ENCODE measurements around the gene ACVRL1. TPM values are rescaled to one million over a fixed set of nuclear protein-coding genes. Genes with fewer than 3 reads are reported as not detected.

Gene ACVRL1
- polyA plus RNA-seq, 1 donor (not counting 4 experiments of a cell fraction or from before 2014, with no cell fraction given) = not detected

GRCh38 chr12:51948066-51948465 lies 40.8 kb downstream of the ACVRL1 start:
- Histone ChIP-seq H4K20me1 (ENCODE audit: control insufficient read depth, extremely low read depth, insufficient read depth, low read length) (no peaks in the 10 kb centered on the region), H3K36me3 (ENCODE audit: control insufficient read depth in 2 of 2, extremely low read depth in 1 of 2, insufficient read depth in 2 of 2, low read length in 2 of 2) (no peaks in the 10 kb centered on the region), H3K79me2 (ENCODE audit: control insufficient read depth, insufficient read depth, low read length) (peaks cover 11% of the 10 kb centered on the region), H3K4me3 (ENCODE audit: control insufficient read depth in 2 of 3, extremely low read depth in 1 of 3, insufficient read depth in 2 of 3, low read depth in 1 of 3, low read length in 3 of 3) (no peak overlapping the region), H3K9ac (ENCODE audit: control insufficient read depth, extremely low read depth, insufficient read depth, low read length) (no peak overlapping the region), H3K4me1 (ENCODE audit: control insufficient read depth, extremely low read depth, insufficient read depth, low read length) (peaks cover 4% of the 10 kb centered on the region), H3K9me1 (ENCODE audit: control insufficient read depth, extremely low read depth, insufficient read depth, low read length) (no peaks in the 10 kb centered on the region), H3K9me3 (ENCODE audit: control insufficient read depth, low read depth, low read length) (no peaks in the 10 kb centered on the region), H2AFZ (ENCODE audit: control insufficient read depth, low read length) (no peak overlapping the region), H3K4me2 (ENCODE audit: control insufficient read depth, extremely low read depth, insufficient read depth, low read depth, low read length) (no peak overlapping the region), H3K27me3 (ENCODE audit: control insufficient read depth, extremely low read depth, insufficient read depth, low read length) (no peaks in the 10 kb centered on the region), H3K27ac (ENCODE audit: control insufficient read depth, insufficient read depth, low read length) (no peak overlapping the region)
- TF ChIP-seq, protein P1, sequence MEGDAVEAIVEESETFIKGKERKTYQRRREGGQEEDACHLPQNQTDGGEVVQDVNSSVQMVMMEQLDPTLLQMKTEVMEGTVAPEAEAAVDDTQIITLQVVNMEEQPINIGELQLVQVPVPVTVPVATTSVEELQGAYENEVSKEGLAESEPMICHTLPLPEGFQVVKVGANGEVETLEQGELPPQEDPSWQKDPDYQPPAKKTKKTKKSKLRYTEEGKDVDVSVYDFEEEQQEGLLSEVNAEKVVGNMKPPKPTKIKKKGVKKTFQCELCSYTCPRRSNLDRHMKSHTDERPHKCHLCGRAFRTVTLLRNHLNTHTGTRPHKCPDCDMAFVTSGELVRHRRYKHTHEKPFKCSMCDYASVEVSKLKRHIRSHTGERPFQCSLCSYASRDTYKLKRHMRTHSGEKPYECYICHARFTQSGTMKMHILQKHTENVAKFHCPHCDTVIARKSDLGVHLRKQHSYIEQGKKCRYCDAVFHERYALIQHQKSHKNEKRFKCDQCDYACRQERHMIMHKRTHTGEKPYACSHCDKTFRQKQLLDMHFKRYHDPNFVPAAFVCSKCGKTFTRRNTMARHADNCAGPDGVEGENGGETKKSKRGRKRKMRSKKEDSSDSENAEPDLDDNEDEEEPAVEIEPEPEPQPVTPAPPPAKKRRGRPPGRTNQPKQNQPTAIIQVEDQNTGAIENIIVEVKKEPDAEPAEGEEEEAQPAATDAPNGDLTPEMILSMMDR (optimal IDR thresholded peaks at IDR 0.05 in 1 of 3, IDR thresholded peaks at IDR 0.05 in 1 of 3, conservative IDR thresholded peaks at IDR 0.05 in 1 of 3; ENCODE audit: extremely low read depth in 1 of 3, insufficient read depth in 2 of 3, low read length in 3 of 3) = no peak
- no peak for TF ChIP-seq EZH2 (IDR thresholded peaks at IDR 0.05; ENCODE audit: low read length)
- FAIRE-seq = no peak
- DNase-seq (ENCODE audit: low read depth, low spot score) = no peak
- dilution Hi-C loops (cut with MboI; ENCODE audit: extremely low pct_ligation_motif_present, low sequenced_read_pairs) = no loop called here

DNA sequence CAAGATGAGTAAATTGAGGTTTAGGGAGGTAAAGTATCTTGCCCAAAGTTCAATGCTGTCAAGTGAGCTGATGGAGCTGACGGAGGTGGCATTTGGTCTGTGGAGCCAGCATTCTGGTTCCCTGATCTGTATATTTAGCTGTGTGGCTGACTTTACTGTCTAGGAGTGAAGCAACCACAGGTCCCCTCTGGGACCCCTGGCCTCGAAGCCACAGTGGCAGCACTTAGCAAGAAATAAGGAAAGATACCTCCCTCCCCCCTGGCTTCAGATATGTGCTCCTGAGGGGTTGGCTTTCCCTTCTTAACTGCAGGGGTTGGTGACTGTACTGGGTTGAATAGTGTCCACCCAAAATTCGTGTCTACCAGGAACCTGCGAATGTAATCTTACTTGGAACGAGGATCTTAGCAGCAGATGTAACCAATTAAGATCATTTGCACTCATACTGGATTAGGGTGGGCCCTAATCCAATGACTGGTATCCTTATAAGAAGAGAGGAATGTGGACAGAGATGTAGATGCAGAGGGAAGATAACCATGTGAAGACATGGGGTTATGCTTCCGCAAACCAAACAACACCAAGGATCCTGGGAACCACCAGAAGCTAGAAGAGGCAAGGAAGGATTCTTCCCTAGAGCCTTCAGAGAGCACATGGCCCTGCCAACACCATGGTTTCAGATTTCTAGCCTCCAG lies 42.2 kb downstream of the ACVRL1 start:
- H3K4me3 ChIP-seq (ENCODE audit: control insufficient read depth in 2 of 3, extremely low read depth in 1 of 3, insufficient read depth in 2 of 3, low read depth in 1 of 3, low read length in 3 of 3) = no peak overlapping the region
- H3K9me3 ChIP-seq (ENCODE audit: control insufficient read depth, low read depth, low read length) = no peaks in the 10 kb centered on the region
- FAIRE-seq (no peak), DNase-seq (ENCODE audit: low read depth, low spot score) (no peak)
- no peak overlapping the region for H3K9ac ChIP-seq (ENCODE audit: control insufficient read depth, extremely low read depth, insufficient read depth, low read length)
- H3K27ac ChIP-seq (ENCODE audit: control insufficient read depth, insufficient read depth, low read length) = no peak overlapping the region
- H3K4me2 ChIP-seq (ENCODE audit: control insufficient read depth, extremely low read depth, insufficient read depth, low read depth, low read length) = no peak overlapping the region
- no peaks in the 10 kb centered on the region for H3K27me3 ChIP-seq (ENCODE audit: control insufficient read depth, extremely low read depth, insufficient read depth, low read length)
- no peaks in the 10 kb centered on the region for H3K36me3 ChIP-seq (ENCODE audit: control insufficient read depth in 2 of 2, extremely low read depth in 1 of 2, insufficient read depth in 2 of 2, low read length in 2 of 2)
- peaks cover 17% of the 10 kb centered on the region for H3K4me1 ChIP-seq (ENCODE audit: control insufficient read depth, extremely low read depth, insufficient read depth, low read length)
- H4K20me1 ChIP-seq (ENCODE audit: control insufficient read depth, extremely low read depth, insufficient read depth, low read length) = no peaks in the 10 kb centered on the region
- dilution Hi-C loops (cut with MboI; ENCODE audit: extremely low pct_ligation_motif_present, low sequenced_read_pairs) = no loop called here
- H3K9me1 ChIP-seq (ENCODE audit: control insufficient read depth, extremely low read depth, insufficient read depth, low read length) = no peaks in the 10 kb centered on the region
- TF ChIP-seq EZH2 (IDR thresholded peaks at IDR 0.05; ENCODE audit: low read length) = no peak
- TF ChIP-seq, protein P1 (optimal IDR thresholded peaks at IDR 0.05 in 1 of 3, IDR thresholded peaks at IDR 0.05 in 1 of 3, conservative IDR thresholded peaks at IDR 0.05 in 1 of 3; ENCODE audit: extremely low read depth in 1 of 3, insufficient read depth in 2 of 3, low read length in 3 of 3) = no peak
- peaks cover 25% of the 10 kb centered on the region for H3K79me2 ChIP-seq (ENCODE audit: control insufficient read depth, insufficient read depth, low read length)
- no peak overlapping the region for H2AFZ ChIP-seq (ENCODE audit: control insufficient read depth, low read length)

Measured in keratinocyte (primary cell).